Eye (tissue), 1 donor: ENCODE data around the gene PALLD.
A peak's percentile ranks its signal among the peaks of the same experiment; 100 is the strongest.

ENCODE experiments used
- DNase-seq: peaks from one replicate; pipeline ENCODE4 v3.0.0-alpha.2; 2015

The PALLD gene

DNA sequence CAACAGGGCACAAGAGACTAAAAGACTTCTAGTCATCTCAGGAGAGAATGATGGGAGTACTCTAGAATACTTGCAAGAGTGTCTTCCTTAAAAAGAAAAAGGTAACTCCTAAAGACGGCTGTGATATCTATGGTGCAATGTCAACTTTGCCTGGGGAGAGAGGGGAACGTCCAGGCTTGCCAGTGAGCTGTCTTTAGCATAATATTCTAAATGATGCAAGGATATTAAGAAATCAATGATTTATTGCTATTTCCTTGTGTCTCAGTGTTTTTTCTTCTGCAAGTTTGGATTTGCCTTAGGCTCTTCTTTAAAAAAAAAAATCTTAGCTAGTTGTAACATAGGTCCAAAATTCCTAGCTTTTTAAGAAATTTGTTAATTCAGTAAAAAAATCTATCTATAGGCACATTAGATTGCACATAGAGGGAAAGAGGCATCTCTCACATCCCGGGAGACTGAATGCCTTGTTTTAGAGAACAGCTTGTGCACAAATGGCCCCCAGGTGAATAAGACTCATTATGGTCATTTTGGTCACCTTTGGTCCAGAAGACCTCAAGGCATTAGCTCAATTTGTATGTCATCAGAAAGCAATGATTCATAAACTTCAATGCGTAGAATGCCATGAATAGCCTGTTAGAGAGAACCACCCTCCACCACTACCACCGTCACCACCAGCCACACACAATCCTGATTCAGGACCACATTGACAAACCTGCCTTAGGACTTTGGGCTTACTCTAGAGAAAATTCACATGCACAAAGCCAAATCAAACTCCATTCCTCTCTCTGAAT, 104.1 kb downstream of the PALLD start:
- DNase-seq: no peak

- DNase-seq: no peak
Observed at GRCh38 chr4:168601899-168602298, 105.0 kb downstream of the PALLD start.

DNA sequence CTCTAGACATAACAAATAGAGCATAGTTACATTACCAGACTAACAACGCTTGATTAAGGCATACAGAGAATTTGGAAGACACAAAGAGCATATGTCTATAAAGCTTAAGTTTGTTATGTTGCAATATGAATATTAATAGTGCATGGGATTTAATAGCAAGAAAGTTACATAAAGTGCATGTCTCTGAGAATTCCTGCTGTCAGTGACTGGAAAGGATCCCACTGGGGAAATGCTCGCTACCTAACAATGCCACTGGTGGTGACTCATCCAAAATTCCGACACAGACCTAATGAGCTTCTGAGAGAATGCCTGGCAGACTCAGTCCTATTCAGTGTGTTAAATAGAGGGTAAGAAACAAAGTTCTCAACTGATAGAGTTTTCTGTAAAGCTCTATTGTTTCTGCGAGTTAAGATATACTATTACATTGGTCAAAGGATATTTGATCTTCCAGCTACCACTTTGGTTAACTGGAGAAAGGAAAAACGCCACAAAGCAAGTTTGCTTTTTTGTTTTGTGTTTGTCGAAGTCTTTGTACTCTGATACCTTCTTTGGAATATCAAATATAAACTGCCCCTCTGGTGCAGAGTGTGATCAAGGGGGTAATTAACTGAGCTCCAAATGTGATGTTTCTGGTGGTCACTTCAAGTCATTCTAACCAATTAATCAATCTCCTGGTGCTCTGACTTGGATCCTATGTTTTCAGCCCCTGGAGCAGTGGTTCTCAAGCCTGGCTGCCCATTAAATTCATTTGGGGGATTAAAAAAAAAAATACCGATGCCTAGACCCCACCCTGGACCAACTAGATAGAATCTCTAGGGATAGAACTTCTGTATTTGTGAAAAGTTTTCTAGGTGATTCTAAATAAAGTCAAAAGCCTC, 107.9 kb downstream of the PALLD start:
- DNase-seq: peak; percentile 89

GRCh38 chr4:168605411-168605810, 108.6 kb downstream of the PALLD start:
- no peak for DNase-seq

- no peak for DNase-seq
Observed at GRCh38 chr4:168607215-168607614, 110.4 kb downstream of the PALLD start.

DNA sequence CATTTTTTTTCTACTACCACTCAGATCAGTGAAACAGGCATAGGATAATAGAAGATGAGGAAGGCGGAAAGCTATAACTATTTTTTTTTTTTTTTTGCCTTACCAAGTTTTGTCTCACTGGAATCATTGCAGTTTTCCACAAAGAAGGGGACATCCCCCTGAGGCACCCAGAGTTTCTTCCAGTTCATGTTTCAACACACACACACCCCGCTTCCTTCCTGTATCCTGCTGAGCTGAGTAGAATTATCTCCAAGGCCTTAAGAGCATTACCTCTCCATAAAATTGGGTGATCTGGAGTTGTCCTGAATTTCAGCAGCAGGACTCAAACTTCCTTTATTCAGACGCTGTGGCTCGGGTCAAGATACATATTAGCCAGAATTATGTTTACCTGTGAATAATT, 111.9 kb downstream of the PALLD start:
- no peak for DNase-seq

- no peak for DNase-seq
Observed at GRCh38 chr4:168609369-168609768, 112.5 kb downstream of the PALLD start.

DNA sequence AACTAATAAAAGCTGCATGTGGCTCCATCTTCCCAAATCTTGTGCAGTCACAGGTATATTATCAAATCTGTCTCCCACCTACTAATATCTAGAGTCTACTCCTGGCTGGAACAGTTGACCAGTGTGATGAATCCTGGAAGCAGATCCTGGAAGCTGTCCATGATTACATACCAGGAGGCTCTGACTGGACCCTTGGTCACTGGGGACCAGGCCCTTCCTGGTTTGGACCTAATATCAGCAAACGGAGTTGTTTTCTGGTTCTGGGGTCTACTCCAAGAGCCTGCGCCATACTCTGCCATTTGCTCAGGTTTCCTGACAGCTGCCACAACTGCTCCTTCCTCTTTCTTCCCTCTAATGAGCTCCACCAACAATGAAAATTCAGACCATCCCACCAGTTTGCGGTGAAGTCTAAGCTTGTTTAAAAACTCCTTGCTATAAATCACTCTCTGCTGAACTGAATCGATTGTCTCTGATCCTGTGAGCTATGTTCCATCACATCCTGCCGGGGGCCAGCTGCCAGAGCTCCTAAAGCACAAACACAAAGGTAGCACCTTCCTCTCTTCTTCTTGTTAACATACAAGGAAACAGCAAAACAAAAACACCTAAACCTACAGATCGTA, 114.2 kb downstream of the PALLD start:
- DNase-seq: no peak

DNA sequence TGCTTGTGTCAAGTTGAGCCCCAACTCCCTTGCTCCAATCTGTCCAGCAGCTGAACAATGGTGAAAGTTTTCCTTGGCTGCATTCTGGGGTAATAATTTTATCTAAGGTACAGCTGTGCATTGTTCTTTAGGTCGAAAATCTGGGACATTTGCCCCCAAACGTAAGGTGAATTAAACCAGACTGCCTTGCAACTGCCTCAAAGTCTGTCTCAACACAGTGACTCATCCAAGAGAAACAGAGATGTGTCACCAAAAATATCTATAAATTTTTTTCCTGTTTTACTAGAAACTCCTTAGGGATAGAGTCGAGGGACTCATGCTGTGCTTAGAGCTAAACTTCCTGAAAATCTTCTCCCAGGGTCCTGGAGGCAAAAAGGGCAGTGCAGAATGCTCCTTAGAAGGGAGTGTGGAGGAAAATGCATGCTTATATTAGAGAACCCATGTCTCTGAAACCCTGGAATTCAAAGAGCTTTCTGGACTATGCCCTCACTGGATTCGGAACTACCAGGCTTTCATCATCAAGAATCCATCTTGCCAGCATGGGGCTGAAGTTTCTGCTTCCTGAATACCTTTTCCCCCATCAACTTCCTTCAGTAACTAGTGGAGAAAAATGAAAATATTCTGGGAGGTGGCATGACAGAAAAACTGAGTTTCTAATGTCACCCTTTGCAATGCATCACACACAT, 115.7 kb downstream of the PALLD start:
- no peak for DNase-seq

DNA sequence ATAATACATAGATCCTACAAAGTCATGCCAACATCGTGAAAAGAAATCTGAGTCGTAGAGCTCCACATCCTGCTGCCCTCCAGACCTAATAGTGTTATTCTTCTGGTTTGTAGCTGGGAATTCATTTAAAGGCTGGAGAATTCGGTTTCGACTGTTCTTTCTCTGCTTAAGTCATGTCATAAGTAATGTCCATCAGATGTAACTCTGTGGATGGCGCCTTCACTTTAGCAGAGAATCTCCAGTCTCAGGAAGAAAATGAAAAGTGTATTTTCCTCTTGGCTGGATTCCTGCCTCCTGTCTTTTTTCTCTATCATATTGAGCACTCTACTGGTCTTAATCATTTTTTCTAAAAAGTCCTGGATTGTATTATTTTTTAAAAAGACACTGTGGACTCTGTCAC, 117.0 kb downstream of the PALLD start:
- no peak for DNase-seq

- DNase-seq: no peak
Observed at GRCh38 chr4:168614281-168615057, 117.6 kb downstream of the PALLD start.

DNA sequence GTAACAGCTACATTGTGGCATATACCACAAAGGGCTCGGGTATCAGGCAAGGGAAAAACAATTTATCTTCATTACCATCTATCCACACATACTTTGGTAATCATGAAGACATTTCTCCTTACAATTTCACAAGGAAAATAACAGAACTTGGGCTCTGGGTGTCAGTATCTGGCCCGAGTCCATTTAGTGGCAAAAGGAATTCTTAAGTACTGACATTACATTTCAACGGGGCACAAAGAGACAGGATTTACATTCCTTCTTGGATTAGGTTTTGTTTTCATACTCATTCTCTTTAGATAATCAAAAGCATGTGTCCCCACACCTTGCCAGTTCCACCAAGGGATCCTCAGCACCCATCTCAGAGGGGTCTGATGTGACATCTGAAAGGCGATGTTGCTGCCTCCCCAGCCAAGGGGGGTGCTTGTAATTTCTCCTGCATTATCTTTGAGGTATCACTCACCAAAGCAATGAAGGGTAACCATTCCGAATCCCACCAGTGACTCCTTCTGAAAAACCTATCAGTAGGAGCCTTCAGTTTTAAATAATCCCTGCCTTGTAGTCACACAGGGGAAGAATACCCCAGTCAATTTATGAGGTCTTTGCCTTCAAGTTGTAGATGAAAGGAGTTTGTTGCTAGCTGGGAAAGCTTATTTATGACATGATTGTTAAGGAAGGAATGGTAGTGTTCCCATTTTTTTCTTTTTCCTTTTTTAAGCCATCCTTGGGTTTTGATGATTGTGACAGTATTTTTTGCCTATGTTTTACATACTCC, 118.6 kb downstream of the PALLD start:
- DNase-seq: no peak

DNA sequence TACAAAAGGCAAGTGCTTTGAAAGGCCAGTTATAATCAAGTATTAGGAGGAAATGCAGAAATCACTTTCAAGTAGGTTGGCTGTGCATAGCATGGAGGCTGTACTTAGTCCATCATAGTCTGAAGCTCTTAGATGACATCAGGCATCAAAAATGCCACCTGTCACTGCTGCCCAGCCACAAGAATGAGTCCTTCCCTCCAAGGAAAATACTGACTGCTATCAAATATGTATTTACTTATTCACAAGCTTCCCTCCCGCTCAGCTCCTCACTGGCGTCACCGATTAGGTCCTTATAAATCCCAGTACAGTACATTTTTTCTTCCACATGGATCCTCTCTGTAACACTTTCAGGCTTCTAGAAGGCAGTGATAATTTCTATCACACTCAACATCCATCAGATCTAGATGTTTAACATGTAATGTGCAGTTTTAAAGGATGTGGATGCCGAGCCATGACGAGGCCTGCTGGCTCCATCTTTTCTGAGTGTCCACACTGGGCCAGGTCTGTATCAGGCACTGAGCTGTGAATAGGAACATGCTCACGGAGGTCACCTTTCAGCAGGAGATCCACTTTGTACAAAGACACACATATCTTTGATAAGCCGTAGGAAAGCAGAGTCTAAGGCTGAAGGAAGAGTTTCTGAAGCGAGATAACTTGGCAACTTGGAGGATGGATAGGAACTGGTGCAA, 121.9 kb downstream of the PALLD start:
- no peak for DNase-seq

DNA sequence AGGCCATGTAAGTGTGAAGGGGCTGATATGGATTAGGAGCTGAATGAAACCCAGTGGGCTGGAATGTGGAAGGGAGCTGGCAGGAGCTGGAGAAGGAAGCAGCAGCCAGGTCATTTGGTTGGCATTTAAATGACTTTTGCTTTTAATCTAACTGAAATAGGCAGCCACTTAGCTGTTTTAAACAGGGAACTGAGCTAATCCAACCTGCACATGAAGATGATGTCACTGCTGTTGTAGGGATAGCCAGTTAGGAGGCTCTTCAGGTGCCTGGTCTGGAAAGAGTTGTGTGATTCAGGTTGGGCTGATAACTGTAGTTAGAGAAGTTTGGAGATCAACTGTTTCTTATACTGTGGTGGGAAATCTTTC, 122.4 kb downstream of the PALLD start:
- no peak for DNase-seq

- DNase-seq: no peak
Observed at GRCh38 chr4:168621806-168622589, 125.1 kb downstream of the PALLD start.

DNA sequence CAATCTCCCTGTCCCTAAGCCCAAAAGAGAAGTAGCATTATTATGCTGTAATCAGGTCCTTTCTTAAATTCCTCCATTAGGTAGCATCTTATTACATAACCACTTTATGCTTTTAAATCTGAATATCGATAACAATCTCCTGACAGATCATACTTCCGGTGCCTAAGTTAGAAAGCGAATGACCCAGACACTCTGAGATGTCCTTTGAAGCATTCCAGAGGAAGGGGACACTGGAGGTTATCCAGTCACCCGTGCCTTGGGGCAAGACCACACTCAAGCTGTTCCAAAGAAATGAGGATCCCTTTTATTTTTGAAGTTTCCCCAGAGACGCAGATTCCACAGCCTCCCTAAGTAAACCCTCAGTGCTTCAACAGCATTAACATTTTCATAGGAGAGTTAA, 125.7 kb downstream of the PALLD start:
- DNase-seq: no peak

DNA sequence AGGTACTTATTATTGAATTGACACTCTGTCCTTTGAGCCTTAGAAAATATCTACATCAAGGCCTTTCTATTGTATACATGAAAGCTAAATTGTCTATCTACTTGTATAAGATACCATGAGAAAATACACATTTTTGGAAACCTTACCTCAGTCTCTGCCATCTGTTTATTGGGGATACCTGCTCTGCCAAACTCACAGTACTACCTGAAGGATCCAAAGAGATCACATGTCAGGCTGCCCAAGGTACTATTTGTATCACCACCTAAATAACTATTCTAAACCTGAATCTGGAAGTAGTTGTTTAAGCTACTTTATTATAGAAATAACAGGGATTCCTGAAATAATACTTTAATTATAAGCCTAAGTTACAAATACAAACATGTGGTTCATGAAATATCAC, 126.2 kb downstream of the PALLD start:
- no peak for DNase-seq

DNA sequence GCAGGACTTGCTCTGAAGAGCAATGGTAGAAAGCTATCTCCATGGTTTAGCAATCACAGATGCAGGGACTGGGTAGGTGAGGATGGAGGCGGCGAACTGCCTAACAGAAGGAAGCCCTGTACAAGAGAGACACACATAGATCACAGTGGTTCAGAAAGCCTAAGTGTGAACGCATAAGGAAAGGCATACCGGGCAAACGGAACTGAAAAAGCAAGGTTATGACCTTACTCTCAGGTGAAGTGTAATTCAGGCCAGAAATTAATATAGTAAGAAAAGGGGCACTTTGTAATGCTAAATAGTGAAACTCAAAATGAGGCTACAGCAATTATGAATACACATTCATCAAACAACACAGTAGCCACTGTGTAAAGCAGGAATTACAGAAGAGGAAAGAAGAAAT, 126.6 kb downstream of the PALLD start:
- DNase-seq: no peak

- DNase-seq: no peak
Observed at GRCh38 chr4:168628251-168628650, 131.4 kb downstream of the PALLD start.

- no peak for DNase-seq
Observed at GRCh38 chr4:168629566-168629965, 132.7 kb downstream of the PALLD start.
